ENCODE data around the gene NPAS3.

NPAS3 gene

GRCh38 chr14:33847066-33847465 lies 908.4 kb downstream of the NPAS3 start:
- in situ Hi-C loops (cut with MboI; ENCODE audit: low sequenced_read_pairs) = no loop called here

- in situ Hi-C loops (cut with MboI; ENCODE audit: low sequenced_read_pairs) = no loop called here
Measured at GRCh38 chr14:33848009-33848408, 909.3 kb downstream of the NPAS3 start.

- in situ Hi-C loops (cut with MboI; ENCODE audit: low sequenced_read_pairs) = no loop called here
Measured at GRCh38 chr14:33848706-33849454, 910.2 kb downstream of the NPAS3 start.

- in situ Hi-C loops (cut with MboI; ENCODE audit: low sequenced_read_pairs) = no loop called here
Measured at GRCh38 chr14:33849455-33849801, 910.7 kb downstream of the NPAS3 start.

GRCh38 chr14:33850826-33851225 lies 912.1 kb downstream of the NPAS3 start:
- in situ Hi-C loops (cut with MboI; ENCODE audit: low sequenced_read_pairs) = no loop called here

- in situ Hi-C loops (cut with MboI; ENCODE audit: low sequenced_read_pairs) = no loop called here
Measured at GRCh38 chr14:33851366-33851765, 912.7 kb downstream of the NPAS3 start.

GRCh38 chr14:33851931-33852330 lies 913.3 kb downstream of the NPAS3 start:
- in situ Hi-C loops (cut with MboI; ENCODE audit: low sequenced_read_pairs) = no loop called here

Measured in hTERT RPE-1 (cell line).